ENCODE data around the gene MANBA. TPM values are rescaled to one million over a fixed set of nuclear protein-coding genes. Genes with fewer than 3 reads are reported as not detected.

Gene MANBA
- total RNA-seq, 1 donor from 2014 or later: 9.7 TPM

- TF ChIP-seq CTCF (IDR thresholded peaks at IDR 0.05): no peak
- no peak overlapping the region for H3K4me3 ChIP-seq
- DNase-seq (ENCODE audit: low spot score in 2 of 2): no peak
- H3K36me3 ChIP-seq: no peaks in the 10 kb centered on the region
- H3K27me3 ChIP-seq: no peaks in the 10 kb centered on the region
- intact Hi-C loops (cut with DNase I): no loop called here
- no peaks in the 10 kb centered on the region for H3K9me3 ChIP-seq
- H3K27ac ChIP-seq: no peak overlapping the region
- H3K4me1 ChIP-seq: no peaks in the 10 kb centered on the region
Measured at GRCh38 chr4:102772738-102773340, 12.1 kb upstream of the MANBA start.

GRCh38 chr4:102764901-102765300, 4.1 kb upstream of the MANBA start:
- Histone ChIP-seq H3K27me3 (no peaks in the 10 kb centered on the region), H3K4me3 (no peak overlapping the region), H3K27ac (no peak overlapping the region), H3K4me1 (no peaks in the 10 kb centered on the region), H3K9me3 (no peaks in the 10 kb centered on the region), H3K36me3 (no peaks in the 10 kb centered on the region)
- DNase-seq (ENCODE audit: low spot score in 2 of 2): no peak
- TF ChIP-seq CTCF (IDR thresholded peaks at IDR 0.05): no peak
- intact Hi-C loops (cut with DNase I): no loop called here

- no peak overlapping the region for H3K27ac ChIP-seq
- H3K4me3 ChIP-seq: peak overlapping the region; percentile 87 to 91
- peaks cover 0 to 2% of the 10 kb centered on the region in 2 donors for H3K4me1 ChIP-seq
- intact Hi-C loops (cut with DNase I): loop anchor here (2.0 kb wide), 1 partner anchor 65 kb away; the partner anchor contains the start of gene UBE2D3
- TF ChIP-seq CTCF (IDR thresholded peaks at IDR 0.05): no peak
- no peaks in the 10 kb centered on the region for H3K27me3 ChIP-seq
- H3K36me3 ChIP-seq: no peaks in the 10 kb centered on the region
- H3K9me3 ChIP-seq: no peaks in the 10 kb centered on the region
- DNase-seq (ENCODE audit: low spot score in 2 of 2): no peak
Measured at GRCh38 chr4:102761906-102762305, 1.1 kb upstream of the MANBA start.

- peak in 1 of 2 donors; percentile 64 for DNase-seq (ENCODE audit: low spot score in 2 of 2)
- Histone ChIP-seq H3K4me1 (peaks cover 0 to 2% of the 10 kb centered on the region in 2 donors), H3K27me3 (no peaks in the 10 kb centered on the region), H3K27ac (peak overlapping the region; percentile 71 to 79), H3K36me3 (no peaks in the 10 kb centered on the region), H3K9me3 (no peaks in the 10 kb centered on the region), H3K4me3 (peak overlapping the region; percentile 87 to 91)
- intact Hi-C loops (cut with DNase I): loop anchor here (2.0 kb wide), 1 partner anchor 66 kb away; the partner anchor contains the start of gene UBE2D3
- TF ChIP-seq CTCF (IDR thresholded peaks at IDR 0.05): no peak
Measured at GRCh38 chr4:102761296-102761701, 531 bp upstream of the MANBA start.

GRCh38 chr4:102759831-102760644, 730 bp downstream of the MANBA start:
- peak; percentile 30 to 73 for DNase-seq (ENCODE audit: low spot score in 2 of 2)
- intact Hi-C loops (cut with DNase I): loop anchor here (1.0 to 2.0 kb wide), 2 partner anchors 67 to 107 kb away; partner anchors contain the start of gene UBE2D3
- peak overlapping the region; percentile 71 to 79 for H3K27ac ChIP-seq

More at GRCh38 chr4:102759831-102760644, 730 bp downstream of the MANBA start:
- no peaks in the 10 kb centered on the region for H3K27me3 ChIP-seq
- no peak for TF ChIP-seq CTCF (IDR thresholded peaks at IDR 0.05)
- H3K4me3 ChIP-seq: peak overlapping the region; percentile 87 to 91
- H3K36me3 ChIP-seq: no peaks in the 10 kb centered on the region
- H3K9me3 ChIP-seq: no peaks in the 10 kb centered on the region
- H3K4me1 ChIP-seq: peaks cover 0 to 2% of the 10 kb centered on the region in 2 donors

Data from ascending aorta (tissue), 2 donors.